A549 (cell line): Measurements from ENCODE around the gene CYLC1. TPM values are rescaled to one million over a fixed set of nuclear protein-coding genes. Genes with fewer than 3 reads are reported as not detected.

ENCODE experiments used
- ATAC-seq, 2 experiments: fragments of 200-7000 bp in 1 of 2; fragments of >200 bp in 1 of 2; cut with Nextera tagmentation in 1 of 2; cut with Tn5 transposase in 1 of 2; 3 replicates each; pipeline versions ENCODE4 v1.8.0 to v1.9.1; 2018 to 2020; ENCODE audit warnings: mild to moderate bottlenecking in 1 of 2, moderate library complexity in 1 of 2
- CTCF ChIA-PET: fragments of 300-600 bp; sonication (Branson Sonifier 250); formaldehyde crosslinking; extraction: SDS; loops from one replicate; lab custom pipeline; 2021; ENCODE audit warnings: antibody characterized with exemption, inconsistent platforms; lab: Yijun Ruan, JAX
- POLR2A ChIA-PET: fragments of 350-600 bp; formaldehyde crosslinking; extraction: SDS; loops from one replicate; lab custom pipeline; 2021; ENCODE audit warnings: antibody characterized with exemption, inconsistent platforms; lab: Yijun Ruan, JAX
- DNase-seq, 2 experiments: peaks; one replicate each; pipeline versions ENCODE4 v3.0.0 to v3.0.0-alpha.2; 2011 to 2016; ENCODE audit warnings: low read depth in 1 of 2, low spot score in 1 of 2
- FAIRE-seq: peaks from 2 replicates; lab custom pipeline; 2011; peaks lifted over from hg19 to GRCh38; lab: Jason Lieb, UNC
- H3K27ac ChIP-seq, 2 experiments: fragments of >200 bp; sonication (Bioruptor Twin); formaldehyde crosslinking; 3 replicates each; pipeline ENCODE4 v1.5.1; 2016 to 2017
- H3K4me1 ChIP-seq: fragments of >200 bp; sonication (Bioruptor Twin); formaldehyde crosslinking; 3 replicates; pipeline ENCODE4 v1.6.1; 2016
- H3K4me2 ChIP-seq: fragments of >200 bp; sonication (Bioruptor Twin); formaldehyde crosslinking; 3 replicates; pipeline ENCODE4 v1.6.1; 2016
- H3K4me3 ChIP-seq: fragments of >200 bp; sonication (Bioruptor Twin); formaldehyde crosslinking; 3 replicates; pipeline ENCODE4 v1.5.1; 2016
- H3K9me3 ChIP-seq: fragments of >200 bp; sonication (Bioruptor Twin); formaldehyde crosslinking; 3 replicates; pipeline ENCODE4 v1.6.1; 2016
- ATOH8 ChIP-seq: fragments of 250-450 bp; sonication (Bioruptor Pico); IDR thresholded peaks from 2 replicates; pipeline ENCODE4 v1.5.0; 2020; ENCODE audit warnings: low read depth, mild to moderate bottlenecking, moderate library complexity
- BCL3 ChIP-seq: fragments of >200 bp; sonication (Bioruptor Twin); formaldehyde crosslinking; IDR thresholded peaks from 3 replicates; pipeline ENCODE4 v1.6.1; 2016
- CTCF ChIP-seq: fragments of >200 bp; sonication (Bioruptor Twin); formaldehyde crosslinking; IDR thresholded peaks from 3 replicates; pipeline ENCODE4 v1.5.1; 2016
- EHF ChIP-seq: fragments of 250-450 bp; sonication (Bioruptor Pico); IDR thresholded peaks from 2 replicates; pipeline ENCODE4 v1.5.0; 2020; ENCODE audit warnings: mild to moderate bottlenecking
- EP300 ChIP-seq, 2 experiments: fragments of >200 bp; sonication (Bioruptor Twin); formaldehyde crosslinking; IDR thresholded peaks; 2 replicates in 1 of 2; 3 replicates in 1 of 2; pipeline ENCODE4 v1.6.1; 2016 to 2017
- FOSB ChIP-seq: fragments of 250-450 bp; sonication (Bioruptor Pico); IDR thresholded peaks from 2 replicates; pipeline ENCODE4 v1.5.0; 2020; ENCODE audit warnings: mild to moderate bottlenecking, moderate library complexity
- HOXA7 ChIP-seq: fragments of 250-450 bp; sonication (Bioruptor Pico); IDR thresholded peaks from 2 replicates; pipeline ENCODE4 v1.5.0; 2020; ENCODE audit warnings: mild to moderate bottlenecking, moderate library complexity
- JUN ChIP-seq, 2 experiments: fragments of >200 bp; sonication (Bioruptor Twin); formaldehyde crosslinking; IDR thresholded peaks; 2 replicates in 1 of 2; 3 replicates in 1 of 2; pipeline ENCODE4 v1.6.1; 2016 to 2017
- MAZ ChIP-seq: fragments of 150-350 bp; IDR thresholded peaks from 2 replicates; pipeline ENCODE4 v1.6.1; 2014; ENCODE audit warnings: antibody characterized with exemption, low read depth, low read length, borderline replicate concordance
- PHF8 ChIP-seq: fragments of 200-600 bp; sonication (generic); IDR thresholded peaks from 2 replicates; pipeline ENCODE4 v1.6.1; 2016; ENCODE audit warnings: low read depth, mild to moderate bottlenecking, antibody characterized with exemption, moderate library complexity, borderline replicate concordance
- RAD21 ChIP-seq, 2 experiments: fragments of >200 bp in 1 of 2; sonication (Bioruptor Twin) in 1 of 2; formaldehyde crosslinking in 1 of 2; IDR thresholded peaks in 1 of 2; conservative IDR thresholded peaks in 1 of 2; 2 replicates in 1 of 2; 3 replicates in 1 of 2; pipeline ENCODE4 v1.6.1; 2012 to 2018; ENCODE audit warnings: inconsistent platforms in 1 of 2
- RFX5 ChIP-seq: fragments of 450-650 bp; IDR thresholded peaks from 2 replicates; pipeline ENCODE4 v1.7.1; 2014; ENCODE audit warnings: antibody characterized with exemption, mild to moderate bottlenecking, moderate library complexity
- USF2 ChIP-seq: fragments of 450-650 bp; IDR thresholded peaks from 2 replicates; pipeline ENCODE4 v1.6.1; 2014; ENCODE audit warnings: antibody characterized with exemption
- ZNF302 ChIP-seq: fragments of 250-450 bp; sonication (Bioruptor Pico); IDR thresholded peaks from 2 replicates; pipeline ENCODE4 v1.9.0; 2021; ENCODE audit warnings: inconsistent platforms, mild to moderate bottlenecking, moderate library complexity
- WGBS: methylation state at CpG from one replicate; pipeline ENCODE4 v1.1.6; 2017; ENCODE audit errors: missing lambda C conversion rate; 5-methylcytosine and 5-hydroxymethylcytosine counted together
- polyA minus RNA-seq: library from RNA; depleted of rRNA, polyadenylated mRNA; stranded (reverse); fragments of >200 nt; gene quantifications from 2 replicates; pipeline ENCODE4 v1.2.3, GENCODE V29; 2011; rRNA and poly(A)+ RNA removed
- polyA plus RNA-seq, 4 experiments: library from polyadenylated mRNA; depleted of rRNA in 3 of 4; stranded (reverse); fragments of >200 nt; fragmentation: RNase III in 1 of 4; extraction: RNeasy Plus Mini Kit Qiagen cat#74134 plus additional on column Dnase treatment in 1 of 4; gene quantifications; 2 replicates in 3 of 4; 3 replicates in 1 of 4; pipeline ENCODE4 v1.2.3, GENCODE V29; 2011 to 2017

The CYLC1 gene
- not detected in 2 replicates for polyA plus RNA-seq (2011; rRNA removed)
- not detected in 2 replicates for polyA plus RNA-seq (2012; cell fraction: cytosol; rRNA removed)
- polyA plus RNA-seq (2012; cell fraction: nucleus; rRNA removed) = not detected in 2 replicates
- not detected in 3 replicates for polyA plus RNA-seq (2017; fragmentation: RNase III; extraction: RNeasy Plus Mini Kit Qiagen cat#74134 plus additional on column Dnase treatment)
- polyA minus RNA-seq = not detected in 2 replicates

GRCh38 chrX:83860846-83861245 is at the start of gene CYLC1:
Gene CYLC1, plus strand, starts transcription at chrX:83861146. Its CDS starts 37 bp downstream, at chrX:83861183.
- no peak within 1 kb of the TSS for H3K4me2 ChIP-seq
- ChIA-PET POLR2A (no interaction called here), CTCF (no interaction called here)
- TF ChIP-seq ZNF302 (CRISPR knock-in tag) (no peak), BCL3 (no peak), PHF8 (no peak), JUN (IDR thresholded peaks at IDR 0.05) (no peak), MAZ (no peak), FOSB (CRISPR knock-in tag) (no peak)
- H3K4me1 ChIP-seq = no peaks in the 10 kb centered on the region
- FAIRE-seq (no peak), DNase-seq (no peak), ATAC-seq (no peak)
- no peaks in the 10 kb centered on the region for H3K9me3 ChIP-seq
- 0% methylated on average over 1 of the region's 1 CpG for WGBS
- H3K4me3 ChIP-seq = no peak within 1 kb of the TSS
- H3K27ac ChIP-seq = no peak within 1 kb of the TSS

- Histone ChIP-seq H3K4me1 (no peaks in the 10 kb centered on the region), H3K9me3 (no peaks in the 10 kb centered on the region), H3K4me2 (no peak overlapping the region), H3K4me3 (no peak overlapping the region), H3K27ac (no peak overlapping the region)
- ATAC-seq (peak in 1 of 2 experiments; percentile 64; a peak in 2 of 6 replicates), FAIRE-seq (no peak), DNase-seq (peak in 1 of 2 experiments; percentile 16)
- ChIA-PET CTCF (no interaction called here), POLR2A (no interaction called here)
- TF ChIP-seq RFX5 = no peak
- 6% methylated on average over 3 of the region's 3 CpGs for WGBS
Measured at GRCh38 chrX:83819304-83819703, 41.6 kb upstream of the CYLC1 start.

GRCh38 chrX:83829874-83830273 is 31.1 kb upstream of the CYLC1 start:
- Histone ChIP-seq H3K4me1 (no peaks in the 10 kb centered on the region), H3K4me3 (no peak overlapping the region), H3K4me2 (no peak overlapping the region), H3K9me3 (no peaks in the 10 kb centered on the region), H3K27ac (no peak overlapping the region)
- peak; percentile 77 for FAIRE-seq
- DNase-seq = no peak
- ChIA-PET CTCF (no interaction called here), POLR2A (no interaction called here)
- TF ChIP-seq BCL3 (no peak), EHF (CRISPR knock-in tag) (no peak), USF2 (no peak), HOXA7 (CRISPR knock-in tag) (no peak), RFX5 (no peak), ATOH8 (CRISPR knock-in tag) (no peak)
- 7% methylated on average over 4 of the region's 4 CpGs for WGBS
- no peak for ATAC-seq

- Histone ChIP-seq H3K4me1 (no peaks in the 10 kb centered on the region), H3K4me3 (no peak overlapping the region), H3K4me2 (no peak overlapping the region), H3K9me3 (no peaks in the 10 kb centered on the region), H3K27ac (no peak overlapping the region)
- TF ChIP-seq CTCF (peak; percentile 24; the same call in 1 of the 3 replicates), RAD21 (conservative IDR thresholded peaks at IDR 0.05 in 1 of 2, IDR thresholded peaks at IDR 0.05 in 1 of 2) (peak in 1 of 2 experiments; percentile 42; a peak in 1 of 5 replicates), EP300 (IDR thresholded peaks at IDR 0.05) (no peak)
- ATAC-seq = peak in 1 of 2 experiments; percentile 74; a peak in 3 of 6 replicates
- 12% methylated on average over 2 of the region's 2 CpGs for WGBS
- peak; percentile 2 to 33 for DNase-seq
- ChIA-PET POLR2A (no interaction called here), CTCF (no interaction called here)
- peak; percentile 73 for FAIRE-seq
Measured at GRCh38 chrX:83845397-83845796, 15.5 kb upstream of the CYLC1 start.
